ENCODE data around the gene MID1IP1.

The MID1IP1 gene

DNA sequence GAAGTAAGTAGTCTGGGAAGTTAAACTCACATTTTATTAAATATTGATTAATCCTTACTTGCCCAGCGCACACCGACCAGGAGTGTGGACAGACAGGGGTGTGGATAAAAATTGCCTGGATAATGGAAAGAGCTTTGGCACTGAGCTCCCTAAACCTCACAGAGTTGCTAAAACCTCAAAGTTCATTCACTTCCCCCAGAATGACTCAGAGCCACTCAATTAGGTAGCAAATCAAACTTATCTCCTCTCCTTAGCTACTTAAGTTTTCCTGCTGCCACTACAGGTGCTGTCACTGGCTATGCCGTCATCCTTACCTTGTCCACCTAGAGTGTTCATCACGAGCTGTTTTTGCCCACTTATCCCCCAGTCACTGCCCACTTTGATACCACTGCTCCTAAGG lies 27.0 kb upstream of the MID1IP1 start:
- TF ChIP-seq, protein P1, sequence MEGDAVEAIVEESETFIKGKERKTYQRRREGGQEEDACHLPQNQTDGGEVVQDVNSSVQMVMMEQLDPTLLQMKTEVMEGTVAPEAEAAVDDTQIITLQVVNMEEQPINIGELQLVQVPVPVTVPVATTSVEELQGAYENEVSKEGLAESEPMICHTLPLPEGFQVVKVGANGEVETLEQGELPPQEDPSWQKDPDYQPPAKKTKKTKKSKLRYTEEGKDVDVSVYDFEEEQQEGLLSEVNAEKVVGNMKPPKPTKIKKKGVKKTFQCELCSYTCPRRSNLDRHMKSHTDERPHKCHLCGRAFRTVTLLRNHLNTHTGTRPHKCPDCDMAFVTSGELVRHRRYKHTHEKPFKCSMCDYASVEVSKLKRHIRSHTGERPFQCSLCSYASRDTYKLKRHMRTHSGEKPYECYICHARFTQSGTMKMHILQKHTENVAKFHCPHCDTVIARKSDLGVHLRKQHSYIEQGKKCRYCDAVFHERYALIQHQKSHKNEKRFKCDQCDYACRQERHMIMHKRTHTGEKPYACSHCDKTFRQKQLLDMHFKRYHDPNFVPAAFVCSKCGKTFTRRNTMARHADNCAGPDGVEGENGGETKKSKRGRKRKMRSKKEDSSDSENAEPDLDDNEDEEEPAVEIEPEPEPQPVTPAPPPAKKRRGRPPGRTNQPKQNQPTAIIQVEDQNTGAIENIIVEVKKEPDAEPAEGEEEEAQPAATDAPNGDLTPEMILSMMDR (IDR thresholded peaks at IDR 0.05; ENCODE audit: low read depth, low read length), result no peak
- no peak overlapping the region for H3K4me3 ChIP-seq (ENCODE audit: low read depth, low read length)

DNA sequence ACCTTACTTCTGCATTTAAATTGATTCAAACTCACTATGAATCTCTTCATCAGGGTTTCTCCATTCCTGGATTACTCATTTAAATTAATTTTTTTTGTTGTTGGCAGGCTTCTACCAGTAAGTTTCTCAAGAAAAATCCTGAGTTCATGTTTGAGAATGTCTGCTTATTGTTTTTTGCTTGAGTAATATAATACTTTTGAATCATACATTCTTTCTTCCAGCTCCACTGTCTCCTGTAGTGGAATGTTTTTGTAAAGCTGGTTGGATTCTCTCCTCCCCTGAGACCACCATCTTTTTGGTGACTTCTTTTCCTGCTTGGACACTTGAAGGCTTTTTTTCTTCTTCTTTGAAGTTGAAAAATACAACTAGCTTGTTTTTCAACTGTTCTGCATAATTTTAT lies 4.3 kb upstream of the MID1IP1 start:
- TF ChIP-seq, protein P1 (IDR thresholded peaks at IDR 0.05; ENCODE audit: low read depth, low read length), result no peak

DNA sequence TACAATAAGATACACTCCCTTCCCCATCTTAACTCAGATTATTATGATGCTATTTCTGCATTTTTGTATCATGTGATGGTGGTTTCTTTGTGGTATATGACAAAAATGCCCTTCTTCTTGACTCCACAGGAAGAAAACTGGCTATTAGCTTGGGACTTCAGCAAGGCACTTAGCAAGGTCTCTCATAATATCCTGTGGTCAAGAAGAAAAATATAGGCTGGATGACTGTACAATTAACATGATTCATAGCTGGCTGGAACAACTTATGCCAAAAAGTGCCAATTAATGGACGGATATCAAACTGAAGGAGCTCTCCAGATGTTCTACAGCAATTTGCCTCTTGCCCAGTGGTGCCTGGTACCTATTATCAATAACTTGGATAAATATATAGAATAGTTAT lies 2.3 kb upstream of the MID1IP1 start:
- no peak overlapping the region for H3K4me3 ChIP-seq (ENCODE audit: low read depth, low read length)
- TF ChIP-seq, protein P1 (IDR thresholded peaks at IDR 0.05; ENCODE audit: low read depth, low read length), result no peak

More for the DNA sequence above, 4.3 kb upstream of the MID1IP1 start:
- H3K4me3 ChIP-seq (ENCODE audit: low read depth, low read length), result no peak overlapping the region

DNA sequence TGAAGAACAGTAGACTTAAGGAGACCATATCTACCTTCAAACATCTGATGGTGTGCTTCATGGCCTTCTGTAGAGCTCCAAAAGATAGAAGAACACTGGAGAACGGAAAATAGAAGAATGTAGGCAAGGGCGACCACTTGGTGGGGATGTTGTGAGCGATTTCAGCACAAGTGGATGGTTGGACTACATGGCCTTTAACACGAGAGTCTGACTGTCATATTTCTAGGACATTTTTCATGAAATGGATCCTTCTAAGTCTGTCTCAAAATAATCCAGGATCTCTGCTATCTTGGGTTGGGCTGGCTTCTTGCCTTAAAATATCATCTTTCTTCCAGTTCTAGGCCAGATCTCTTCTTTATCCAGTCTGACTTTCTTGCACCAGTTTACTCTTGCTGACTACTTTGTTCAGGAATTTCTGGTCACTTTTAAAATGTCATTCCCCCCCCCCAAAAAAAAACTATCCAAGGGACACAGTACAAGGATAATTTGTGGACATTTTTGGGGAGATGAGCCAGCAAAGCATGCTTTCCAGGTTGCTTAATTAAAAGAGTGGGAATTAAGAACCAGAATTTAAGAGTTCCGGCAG lies 1.2 kb upstream of the MID1IP1 start:
- TF ChIP-seq, protein P1 (IDR thresholded peaks at IDR 0.05; ENCODE audit: low read depth, low read length), result no peak

DNA sequence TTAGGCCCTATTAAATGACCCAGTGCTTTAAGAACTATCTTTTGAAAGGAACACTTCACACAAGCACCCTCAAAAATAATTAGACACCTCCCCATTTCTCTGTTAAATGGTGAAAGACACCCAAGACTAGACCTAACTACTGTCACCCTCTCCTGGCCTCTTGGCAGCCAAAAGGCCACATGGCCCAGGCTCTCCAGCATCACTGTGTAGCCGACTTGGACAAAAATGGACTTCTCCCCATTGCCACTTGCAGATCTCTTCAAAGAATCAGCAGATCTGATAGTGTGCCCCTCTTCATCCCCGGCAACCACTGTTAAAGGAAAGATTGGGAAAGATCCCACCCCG lies 2.0 kb downstream of the MID1IP1 start:
- TF ChIP-seq, protein P1 (IDR thresholded peaks at IDR 0.05; ENCODE audit: low read depth, low read length), result no peak
- H3K4me3 ChIP-seq (ENCODE audit: low read depth, low read length), result peak overlapping the region; percentile 67

More for the DNA sequence above, 1.2 kb upstream of the MID1IP1 start:
- no peak overlapping the region for H3K4me3 ChIP-seq (ENCODE audit: low read depth, low read length)

DNA sequence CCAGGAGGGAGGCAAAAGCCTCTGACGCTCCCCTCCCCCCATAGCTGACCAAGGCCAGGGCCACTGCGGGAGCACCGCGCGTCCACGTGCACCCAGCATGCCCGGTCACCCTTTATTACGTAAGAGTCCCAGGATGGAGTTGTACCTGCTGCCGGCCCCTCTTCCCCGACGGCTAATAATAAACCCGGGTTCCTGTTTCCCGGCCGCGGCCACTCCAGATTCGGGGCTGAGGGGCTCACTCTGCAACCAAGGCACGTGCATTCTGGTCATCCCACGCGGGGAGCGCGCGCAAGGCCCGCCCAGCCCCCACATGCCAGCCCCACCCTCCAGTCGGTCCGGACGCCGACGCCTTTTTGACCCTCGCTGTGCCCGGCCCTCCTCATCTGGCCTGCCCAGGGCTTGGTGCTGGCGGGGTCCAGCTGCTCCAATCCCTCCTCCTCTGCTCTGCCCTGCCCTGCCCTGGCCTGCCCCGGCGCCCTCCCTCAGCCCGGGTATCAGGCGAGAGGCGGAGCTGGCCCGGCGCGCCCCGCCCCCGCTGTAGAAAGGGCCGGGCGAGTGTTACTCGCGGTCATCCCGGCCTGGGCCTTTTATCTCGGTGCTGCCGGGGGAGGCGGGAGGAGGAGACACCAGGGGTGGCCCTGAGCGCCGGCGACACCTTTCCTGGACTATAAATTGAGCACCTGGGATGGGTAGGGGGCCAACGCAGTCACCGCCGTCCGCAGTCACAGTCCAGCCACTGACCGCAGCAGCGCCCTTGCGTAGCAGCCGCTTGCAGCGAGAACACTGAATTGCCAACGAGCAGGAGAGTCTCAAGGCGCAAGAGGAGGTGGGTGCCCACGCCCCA lies 2.6 kb downstream of the MID1IP1 start:
- peak overlapping the region; percentile 67 for H3K4me3 ChIP-seq (ENCODE audit: low read depth, low read length)
- TF ChIP-seq, protein P1 (IDR thresholded peaks at IDR 0.05; ENCODE audit: low read depth, low read length), result no peak

DNA sequence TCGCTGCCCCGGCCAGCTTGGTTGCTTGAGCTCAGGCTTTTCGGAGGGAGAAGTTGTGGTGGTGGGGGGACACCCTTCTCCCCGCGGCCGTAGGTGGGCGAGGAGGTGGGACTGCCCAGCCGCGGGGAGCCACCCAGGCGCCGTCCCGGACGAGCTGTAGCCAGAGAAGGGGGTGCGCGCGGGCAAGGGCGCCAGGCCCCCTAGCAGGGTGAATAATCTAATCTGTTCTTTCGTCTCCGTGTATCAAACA lies 3.1 kb downstream of the MID1IP1 start:
- TF ChIP-seq, protein P1 (IDR thresholded peaks at IDR 0.05; ENCODE audit: low read depth, low read length), result no peak
- peak overlapping the region; percentile 67 for H3K4me3 ChIP-seq (ENCODE audit: low read depth, low read length)
